Gastrocnemius medialis (tissue), 4 donors: ENCODE results near the gene PARVA. TPM values are rescaled to one million over a fixed set of nuclear protein-coding genes. Genes with fewer than 3 reads are reported as not detected.

Experiments
- ATAC-seq, 2 donors: fragments of 150-250 bp; one replicate each; pipeline ENCODE4 v1.9.1; 2016
- DNase-seq, 2 donors: peaks; one replicate each; pipeline ENCODE4 v3.0.0-alpha.2; 2019
- H3K27ac ChIP-seq, 4 donors: fragments of 200-600 bp; sonication (generic); 1 replicate in 1 of 4; 2 replicates in 3 of 4; pipeline ENCODE4 v1.5.1; 2016 to 2018; ENCODE audit warnings: mild to moderate bottlenecking in 2 of 4, moderate library complexity in 1 of 4
- H3K27me3 ChIP-seq, 3 donors: fragments of 200-600 bp; sonication (generic) in 2 of 3; 1 replicate in 1 of 3; 2 replicates in 2 of 3; pipeline versions ENCODE4 v1.5.1 to v1.6.0; 2016 to 2019; ENCODE audit warnings: mild to moderate bottlenecking in 1 of 3, moderate library complexity in 1 of 3
- H3K36me3 ChIP-seq, 2 donors: fragments of 200-600 bp; sonication (generic) in 1 of 2; one replicate each; pipeline ENCODE4 v1.5.1; 2017 to 2018
- H3K4me1 ChIP-seq, 2 donors: fragments of 200-600 bp; sonication (generic) in 1 of 2; one replicate each; pipeline ENCODE4 v1.5.1; 2016 to 2017; ENCODE audit warnings: mild to moderate bottlenecking in 2 of 2
- H3K4me3 ChIP-seq, 4 donors: fragments of 200-600 bp; sonication (generic) in 3 of 4; 1 replicate in 1 of 4; 2 replicates in 3 of 4; pipeline ENCODE4 v1.5.1; 2016 to 2019; ENCODE audit warnings: mild to moderate bottlenecking in 2 of 4
- H3K9me3 ChIP-seq, 3 donors: fragments of 200-600 bp; sonication (generic) in 2 of 3; 1 replicate in 1 of 3; 2 replicates in 2 of 3; pipeline ENCODE4 v1.5.1; 2016 to 2019
- CTCF ChIP-seq, 5 experiments: fragments of 450-650 bp in 3 of 5; fragments of 200-600 bp in 2 of 5; sonication (generic) in 2 of 5; IDR thresholded peaks in 4 of 5; conservative IDR thresholded peaks in 1 of 5; 1 replicate in 4 of 5; 2 replicates in 1 of 5; pipeline ENCODE4 v1.5.1; 2016 to 2019; ENCODE audit warnings: antibody characterized with exemption in 5 of 5, mild to moderate bottlenecking in 3 of 5, moderate library complexity in 3 of 5
- POLR2A ChIP-seq, 2 donors: fragments of 450-650 bp; IDR thresholded peaks; one replicate each; pipeline ENCODE4 v1.6.1; 2017; ENCODE audit warnings: antibody characterized with exemption in 2 of 2, mild to moderate bottlenecking in 2 of 2, moderate library complexity in 2 of 2
- in situ Hi-C, 4 donors: fragments of 200-750 bp; cut with MboI; loops; one replicate each; pipeline versions ENCODE4 v1.15.0 to v1.8.0; 2017; ENCODE audit warnings: low sequenced_read_pairs in 4 of 4
- intact Hi-C: fragments of 100-400 bp; cut with DNase I; formaldehyde crosslinking; loops from one replicate; pipeline ENCODE4 v1.15.1; 2023; ENCODE audit warnings: low total_unique reads
- total RNA-seq, 4 donors: library from RNA; depleted of rRNA; stranded (reverse); fragments of >200 nt; gene quantifications; one replicate each; pipeline versions ENCODE4 v1.1.0 to v1.2.3, GENCODE V29; 2016

PARVA gene
- total RNA-seq, 4 donors from 2014 or later: 4.4 to 9.7 (median 8.4) TPM

- intact Hi-C loops (no loop called here), in situ Hi-C loops (no loop called here)
- Histone ChIP-seq H3K27ac (peak overlapping the region; percentile 56 to 63 (median 60)), H3K36me3 (no peaks in the 10 kb centered on the region), H3K4me1 (peaks cover 13 to 18% of the 10 kb centered on the region in 2 donors), H3K9me3 (no peaks in the 10 kb centered on the region), H3K4me3 (no peak overlapping the region), H3K27me3 (no peaks in the 10 kb centered on the region)
- no peak for DNase-seq
- ATAC-seq: peak; percentile 20 to 22
- TF ChIP-seq CTCF (IDR thresholded peaks at IDR 0.05 in 4 of 5, conservative IDR thresholded peaks at IDR 0.05 in 1 of 5) (no peak), POLR2A (IDR thresholded peaks at IDR 0.05) (no peak)
Observed at GRCh38 chr11:12483604-12484003, 106.2 kb downstream of the PARVA start.

- no peak for TF ChIP-seq POLR2A (IDR thresholded peaks at IDR 0.05)
- peak in 2 of 5 experiments; percentile 16 to 25 for TF ChIP-seq CTCF (IDR thresholded peaks at IDR 0.05 in 4 of 5, conservative IDR thresholded peaks at IDR 0.05 in 1 of 5)
- in situ Hi-C loops: no loop called here
- Histone ChIP-seq H3K9me3 (no peaks in the 10 kb centered on the region), H3K4me3 (no peak overlapping the region), H3K27ac (no peak overlapping the region), H3K4me1 (peaks cover 13 to 18% of the 10 kb centered on the region in 2 donors), H3K27me3 (no peaks in the 10 kb centered on the region), H3K36me3 (no peaks in the 10 kb centered on the region)
- intact Hi-C loops: no loop called here
- ATAC-seq: no peak
- no peak for DNase-seq
Observed at GRCh38 chr11:12485328-12485727, 108.0 kb downstream of the PARVA start.

- H3K9me3 ChIP-seq: no peaks in the 10 kb centered on the region
- no peak overlapping the region for H3K4me3 ChIP-seq
- no peak overlapping the region for H3K27ac ChIP-seq
- intact Hi-C loops: no loop called here
- ATAC-seq (no peak), DNase-seq (no peak)
- in situ Hi-C loops: no loop called here
- peaks cover 0 to 3% of the 10 kb centered on the region in 2 donors for H3K4me1 ChIP-seq
- TF ChIP-seq POLR2A (IDR thresholded peaks at IDR 0.05): no peak
- TF ChIP-seq CTCF (IDR thresholded peaks at IDR 0.05 in 4 of 5, conservative IDR thresholded peaks at IDR 0.05 in 1 of 5): no peak
- H3K36me3 ChIP-seq: no peaks in the 10 kb centered on the region
- H3K27me3 ChIP-seq: no peaks in the 10 kb centered on the region
Observed at GRCh38 chr11:12489246-12489772, 111.9 kb downstream of the PARVA start.

GRCh38 chr11:12494699-12495098, 117.3 kb downstream of the PARVA start:
- Histone ChIP-seq H3K27me3 (no peaks in the 10 kb centered on the region), H3K4me3 (no peak overlapping the region), H3K36me3 (no peaks in the 10 kb centered on the region), H3K9me3 (no peaks in the 10 kb centered on the region), H3K27ac (no peak overlapping the region), H3K4me1 (no peaks in the 10 kb centered on the region)
- in situ Hi-C loops (no loop called here), intact Hi-C loops (loop anchor here (5.0 kb wide), 1 partner anchor 82 kb away; no protein-coding TSS in a partner anchor)
- ATAC-seq: no peak
- TF ChIP-seq POLR2A (IDR thresholded peaks at IDR 0.05): no peak
- TF ChIP-seq CTCF (IDR thresholded peaks at IDR 0.05 in 4 of 5, conservative IDR thresholded peaks at IDR 0.05 in 1 of 5): no peak
- no peak for DNase-seq
